Liver (tissue), 2 donors: Measurements from ENCODE around the gene STX2.

Experiments used
- RAD21 ChIP-seq, 2 donors: IDR thresholded peaks; 2 replicates each; pipeline ENCODE4 v1.6.1; 2016; ENCODE audit warnings: antibody characterized with exemption in 2 of 2, mild to moderate bottlenecking in 2 of 2
- TF ChIP-seq, protein P1 (sequence below): IDR thresholded peaks from 2 replicates; pipeline ENCODE4 v1.6.1; 2016; ENCODE audit warnings: antibody characterized with exemption
- donor health status: healthy.

GRCh38 chr12:130860311-130860710 is 21.3 kb upstream of the STX2 start:
- TF ChIP-seq, protein P1, sequence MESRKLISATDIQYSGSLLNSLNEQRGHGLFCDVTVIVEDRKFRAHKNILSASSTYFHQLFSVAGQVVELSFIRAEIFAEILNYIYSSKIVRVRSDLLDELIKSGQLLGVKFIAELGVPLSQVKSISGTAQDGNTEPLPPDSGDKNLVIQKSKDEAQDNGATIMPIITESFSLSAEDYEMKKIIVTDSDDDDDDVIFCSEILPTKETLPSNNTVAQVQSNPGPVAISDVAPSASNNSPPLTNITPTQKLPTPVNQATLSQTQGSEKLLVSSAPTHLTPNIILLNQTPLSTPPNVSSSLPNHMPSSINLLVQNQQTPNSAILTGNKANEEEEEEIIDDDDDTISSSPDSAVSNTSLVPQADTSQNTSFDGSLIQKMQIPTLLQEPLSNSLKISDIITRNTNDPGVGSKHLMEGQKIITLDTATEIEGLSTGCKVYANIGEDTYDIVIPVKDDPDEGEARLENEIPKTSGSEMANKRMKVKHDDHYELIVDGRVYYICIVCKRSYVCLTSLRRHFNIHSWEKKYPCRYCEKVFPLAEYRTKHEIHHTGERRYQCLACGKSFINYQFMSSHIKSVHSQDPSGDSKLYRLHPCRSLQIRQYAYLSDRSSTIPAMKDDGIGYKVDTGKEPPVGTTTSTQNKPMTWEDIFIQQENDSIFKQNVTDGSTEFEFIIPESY = no peak
- no peak for TF ChIP-seq RAD21 (IDR thresholded peaks at IDR 0.05)
